H1 (cell line): ENCODE data around the gene ZNF526.

ENCODE experiments used
- CBX5 ChIP-seq: fragments of 300-800, 300-1000 bp; sonication (generic); IDR thresholded peaks from 2 replicates; pipeline ENCODE4 v1.7.1; 2016; ENCODE audit warnings: antibody characterized with exemption, low read length, low read depth
- CTCF ChIP-seq, 3 experiments: IDR thresholded peaks; 1 replicate in 2 of 3; 2 replicates in 1 of 3; pipeline versions ENCODE4 v1.5.1 to v1.6.1; 2011; ENCODE audit warnings: low read length in 3 of 3, mild to moderate bottlenecking in 3 of 3, inconsistent platforms in 2 of 3, low read depth in 1 of 3, moderate library complexity in 1 of 3; ENCODE audit not compliant: insufficient read depth in 1 of 3; ENCODE audit errors: control extremely low read depth in 1 of 3
- E2F6 ChIP-seq: IDR thresholded peaks from 2 replicates; pipeline ENCODE4 v1.6.1; 2012; ENCODE audit warnings: inconsistent platforms
- EGR1 ChIP-seq: IDR thresholded peaks from 2 replicates; pipeline ENCODE4 v1.6.1; 2011; ENCODE audit warnings: low read depth, low read length, borderline replicate concordance
- EP300 ChIP-seq, 2 experiments: IDR thresholded peaks; 1 replicate in 1 of 2; 2 replicates in 1 of 2; pipeline ENCODE4 v1.6.1; 2011 to 2012; ENCODE audit warnings: low read depth in 2 of 2, low read length in 2 of 2, mild to moderate bottlenecking in 2 of 2, borderline replicate concordance in 1 of 2, inconsistent platforms in 1 of 2, moderate library complexity in 1 of 2
- HDAC2 ChIP-seq, 2 experiments: fragments of 300-600 bp in 1 of 2; sonication (generic) in 1 of 2; IDR thresholded peaks; 2 replicates each; pipeline ENCODE4 v1.6.1; 2011 to 2012; ENCODE audit warnings: low read depth in 2 of 2, low read length in 2 of 2, mild to moderate bottlenecking in 2 of 2, moderate library complexity in 2 of 2, borderline replicate concordance in 1 of 2, inconsistent platforms in 1 of 2
- KDM1A ChIP-seq: fragments of 200-600, 300-600 bp; sonication (generic); IDR thresholded peaks from 2 replicates; pipeline ENCODE4 v1.7.1; 2016; ENCODE audit warnings: mild to moderate bottlenecking, low read length, borderline replicate concordance
- PHF8 ChIP-seq: fragments of 200-600 bp; sonication (generic); conservative IDR thresholded peaks from 2 replicates; pipeline ENCODE4 v1.7.1; 2012; ENCODE audit warnings: low read depth, mild to moderate bottlenecking, inconsistent platforms, low read length, moderate library complexity
- POLR2A ChIP-seq, 2 experiments: IDR thresholded peaks; 1 replicate in 1 of 2; 2 replicates in 1 of 2; pipeline ENCODE4 v1.6.1; 2011; ENCODE audit warnings: low read depth in 2 of 2, low read length in 2 of 2, mild to moderate bottlenecking in 2 of 2; ENCODE audit errors: control extremely low read depth in 1 of 2
- POLR2AphosphoS5 ChIP-seq: IDR thresholded peaks from 2 replicates; pipeline ENCODE4 v1.6.1; 2011; ENCODE audit warnings: low read depth, low read length
- RAD21 ChIP-seq, 2 experiments: IDR thresholded peaks in 1 of 2; conservative IDR thresholded peaks in 1 of 2; 2 replicates each; pipeline ENCODE4 v1.6.1; 2011; ENCODE audit warnings: low read depth in 2 of 2, low read length in 2 of 2, improper control_type of control experiment in 1 of 2, inconsistent platforms in 1 of 2, mild to moderate bottlenecking in 1 of 2, moderate library complexity in 1 of 2
- RBBP5 ChIP-seq: IDR thresholded peaks from 2 replicates; pipeline ENCODE4 v1.7.1; 2012; ENCODE audit warnings: low read depth, mild to moderate bottlenecking, inconsistent platforms, low read length, moderate library complexity, borderline replicate concordance
- TCF12 ChIP-seq: IDR thresholded peaks from 2 replicates; pipeline ENCODE4 v1.6.1; 2011; ENCODE audit warnings: low read depth, mild to moderate bottlenecking, low read length

GRCh38 chr19:42233678-42234292 lies 13.7 kb downstream of the ZNF526 start:
- TF ChIP-seq CTCF (IDR thresholded peaks at IDR 0.05; ENCODE audit: control extremely low read depth in 1 of 3, insufficient read depth in 1 of 3, low read depth in 1 of 3, low read length in 3 of 3) (no peak), POLR2A (IDR thresholded peaks at IDR 0.05; ENCODE audit: control extremely low read depth in 1 of 2, low read depth in 2 of 2, low read length in 2 of 2) (no peak), TCF12 (no peak), RBBP5 (no peak), POLR2AphosphoS5 (no peak), RAD21 (IDR thresholded peaks at IDR 0.05 in 1 of 2, conservative IDR thresholded peaks at IDR 0.05 in 1 of 2; ENCODE audit: low read depth in 2 of 2, low read length in 2 of 2) (no peak), EP300 (IDR thresholded peaks at IDR 0.05; ENCODE audit: borderline replicate concordance in 1 of 2, low read depth in 2 of 2, low read length in 2 of 2) (no peak), KDM1A (no peak), CBX5 (no peak), HDAC2 (IDR thresholded peaks at IDR 0.05; ENCODE audit: borderline replicate concordance in 1 of 2, low read depth in 2 of 2, low read length in 2 of 2) (no peak), EGR1 (no peak), E2F6 (no peak), PHF8 (no peak)
